ENCODE results near the gene ATOSA.

The ATOSA gene

GRCh38 chr15:52681441-52681840 is 2.3 kb upstream of the ATOSA start:
- no peak for DNase-seq

GRCh38 chr15:52680761-52681160 is 1.6 kb upstream of the ATOSA start:
- no peak for DNase-seq

DNA sequence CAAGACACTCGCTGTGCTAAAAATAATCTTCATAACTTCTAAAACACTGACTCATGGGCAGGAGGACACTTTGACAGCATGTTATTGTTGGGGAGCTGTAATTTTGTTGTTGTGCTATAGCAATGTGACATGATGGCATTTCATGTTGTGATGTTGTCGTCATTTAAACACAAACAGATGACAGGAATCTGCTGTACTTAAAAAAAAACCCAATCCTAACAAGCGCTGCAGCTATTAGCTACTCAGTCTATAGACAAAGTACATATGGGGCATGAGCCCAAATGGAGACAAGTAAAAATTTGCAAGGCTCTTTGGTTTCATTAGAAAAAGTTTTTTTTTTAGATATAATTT is 828 bp upstream of the ATOSA start:
- DNase-seq, result peak; percentile 1

GRCh38 chr15:52678468-52679231 is 538 bp downstream of the ATOSA start:
- DNase-seq, result peak; percentile 59

DNA sequence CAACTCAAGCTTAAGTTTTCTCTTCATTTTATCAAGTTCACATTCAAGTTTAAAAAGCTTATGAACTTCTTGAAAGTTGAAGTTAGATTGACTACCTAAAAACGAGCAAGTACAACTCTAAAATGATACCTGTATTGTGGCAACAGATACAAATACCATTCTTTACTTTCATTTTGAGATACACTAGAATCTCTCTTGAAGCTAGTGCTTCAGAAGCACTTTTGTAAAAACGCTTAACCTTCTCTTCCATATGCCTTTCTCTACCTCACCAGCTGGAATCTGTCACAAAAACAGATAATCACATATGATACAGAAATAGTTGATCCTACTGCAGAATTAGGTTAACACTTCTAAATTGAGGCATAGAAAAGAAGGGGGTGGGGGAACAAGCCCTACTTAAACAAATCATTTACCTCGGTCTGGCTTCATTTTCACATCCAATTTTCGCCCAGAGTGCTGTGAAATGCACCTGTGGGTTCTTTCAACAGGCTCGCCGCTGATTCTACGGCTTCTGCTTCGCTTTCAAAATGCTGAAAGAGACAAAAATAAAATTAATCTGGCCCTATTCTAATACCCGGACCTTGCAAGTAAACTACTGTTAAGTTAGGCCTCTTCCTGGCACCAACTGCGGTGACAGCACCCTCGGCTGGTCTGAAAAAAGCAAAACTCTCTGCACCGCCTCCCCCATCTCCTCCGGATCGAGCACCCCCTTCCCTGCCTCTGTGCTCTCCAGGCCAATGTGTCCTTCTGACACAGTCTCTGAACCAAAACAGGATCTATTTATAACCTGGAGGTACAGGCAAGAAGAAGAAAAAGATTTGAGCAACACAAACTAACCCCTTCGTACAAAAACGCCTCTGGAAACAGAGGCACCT is 1.4 kb downstream of the ATOSA start:
- peak; percentile 51 for DNase-seq

GRCh38 chr15:52674831-52675230 is 4.4 kb downstream of the ATOSA start:
- no peak for DNase-seq

DNA sequence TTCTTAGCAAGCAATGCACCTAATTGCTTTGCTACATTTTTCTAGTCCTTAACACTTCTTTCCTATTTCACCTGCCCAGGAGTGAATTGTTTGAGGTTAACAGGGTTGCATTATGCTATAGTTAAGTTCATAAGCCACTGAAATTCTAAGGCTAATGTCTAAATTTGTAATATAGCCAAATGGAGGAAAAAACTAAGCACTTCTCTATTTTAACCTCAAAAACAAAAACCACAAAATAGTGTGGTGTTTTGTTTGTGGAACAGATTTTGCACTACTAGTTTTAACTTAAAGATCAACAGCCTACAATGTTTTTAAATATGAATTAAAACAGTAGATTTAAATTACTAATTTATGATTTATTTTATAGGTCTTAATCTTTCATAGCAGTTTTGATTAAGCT is 5.5 kb downstream of the ATOSA start:
- no peak for DNase-seq

DNA sequence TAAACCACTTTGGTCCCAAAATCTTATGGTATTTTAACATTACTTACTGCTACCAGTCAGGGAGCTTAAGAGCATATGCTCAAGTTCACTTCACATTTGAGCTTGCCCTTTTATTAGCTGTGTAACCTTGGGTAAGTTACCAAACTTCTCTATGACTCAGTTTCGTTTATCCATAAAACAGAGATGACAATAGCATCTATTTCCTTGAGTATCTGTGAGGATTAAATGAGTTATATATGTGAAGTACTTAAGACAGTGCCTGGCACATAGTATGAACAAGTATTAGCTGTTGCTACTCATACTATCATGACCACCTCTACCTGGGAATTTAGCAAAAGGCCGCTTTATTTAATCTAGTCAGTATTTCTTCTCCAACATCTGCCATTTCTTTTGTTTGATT is 5.9 kb downstream of the ATOSA start:
- peak; percentile 5 for DNase-seq

DNA sequence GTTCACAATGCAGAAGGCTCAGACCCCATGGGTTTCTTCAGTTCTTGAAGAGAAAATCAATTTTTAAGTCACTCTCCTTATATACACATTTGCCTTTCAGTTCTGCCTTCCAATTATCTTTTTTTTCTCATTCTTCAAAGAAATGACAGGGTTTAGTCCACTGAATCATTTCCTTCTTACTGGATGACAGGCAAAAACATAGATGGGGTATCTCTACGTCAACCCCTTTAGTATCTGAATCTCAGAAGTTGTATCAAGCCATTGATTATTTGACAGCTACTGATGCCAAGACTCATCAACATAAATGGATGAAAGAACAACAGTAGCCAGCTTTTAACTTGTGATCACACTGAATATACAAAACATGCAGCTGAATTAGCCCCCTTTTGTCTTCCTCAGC is 6.5 kb downstream of the ATOSA start:
- DNase-seq, result no peak

DNA sequence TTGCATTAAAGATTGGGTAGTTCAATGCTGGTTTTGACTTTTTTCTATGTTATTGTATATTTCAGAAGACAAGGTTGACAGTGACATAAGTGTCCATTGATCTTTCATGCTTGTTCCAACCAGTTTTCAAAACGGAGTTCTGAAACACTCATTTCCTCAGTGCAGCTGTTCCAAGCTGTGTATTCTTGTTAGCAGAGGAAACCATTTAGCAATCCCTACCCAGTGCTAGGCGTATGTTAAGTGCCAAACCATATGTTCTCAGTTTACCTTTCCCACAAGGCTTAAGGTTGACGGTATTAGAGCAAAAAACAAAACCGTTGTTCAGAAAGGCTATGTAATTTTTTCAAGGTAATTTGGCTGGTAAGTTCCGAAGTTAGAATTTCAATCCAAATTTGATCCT is 9.1 kb downstream of the ATOSA start:
- no peak for DNase-seq

DNA sequence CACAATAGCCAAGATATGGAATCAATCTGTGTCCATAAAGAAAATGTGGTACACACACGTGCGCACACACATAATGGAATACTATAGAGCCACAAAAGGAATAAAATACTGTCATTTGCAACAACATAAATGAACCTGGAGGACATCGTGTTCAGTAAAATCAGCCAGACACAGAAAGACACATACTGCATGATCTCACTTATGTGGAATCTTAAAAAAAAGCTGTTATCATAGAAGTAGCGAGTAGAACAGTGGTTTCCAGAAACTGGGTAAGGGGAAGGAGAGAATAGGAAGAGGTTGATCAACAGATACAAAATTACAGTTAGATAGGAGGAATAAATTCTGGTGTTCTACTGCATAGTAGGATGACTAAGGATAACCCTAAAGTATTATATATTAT is 11.1 kb downstream of the ATOSA start:
- DNase-seq, result no peak

GRCh38 chr15:52667597-52667996 is 11.6 kb downstream of the ATOSA start:
- no peak for DNase-seq

GRCh38 chr15:52663536-52664294 is 15.5 kb downstream of the ATOSA start:
- no peak for DNase-seq

- no peak for DNase-seq
Measured at GRCh38 chr15:52661909-52662308, 17.3 kb downstream of the ATOSA start.

DNA sequence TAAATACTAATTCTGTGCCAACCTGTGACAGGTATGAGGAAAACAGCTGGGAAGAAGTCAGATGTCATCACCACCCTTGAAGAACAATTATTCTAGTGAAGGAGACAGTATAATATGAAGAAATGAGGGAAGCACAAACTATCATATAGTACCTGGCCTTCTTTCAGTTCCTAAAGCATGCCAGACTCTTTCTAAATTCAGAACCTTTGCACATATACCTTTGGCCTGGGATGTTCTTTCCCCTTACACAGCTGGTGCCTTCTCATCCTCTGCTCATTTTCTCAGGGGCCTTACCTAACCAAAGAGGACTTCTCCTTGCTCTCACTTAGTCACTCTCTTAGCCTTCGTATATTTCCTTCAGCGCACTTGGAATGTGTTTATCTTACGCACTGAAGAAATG is 19.0 kb downstream of the ATOSA start:
- DNase-seq, result no peak

GRCh38 chr15:52658955-52659354 is 20.2 kb downstream of the ATOSA start:
- no peak for DNase-seq

DNA sequence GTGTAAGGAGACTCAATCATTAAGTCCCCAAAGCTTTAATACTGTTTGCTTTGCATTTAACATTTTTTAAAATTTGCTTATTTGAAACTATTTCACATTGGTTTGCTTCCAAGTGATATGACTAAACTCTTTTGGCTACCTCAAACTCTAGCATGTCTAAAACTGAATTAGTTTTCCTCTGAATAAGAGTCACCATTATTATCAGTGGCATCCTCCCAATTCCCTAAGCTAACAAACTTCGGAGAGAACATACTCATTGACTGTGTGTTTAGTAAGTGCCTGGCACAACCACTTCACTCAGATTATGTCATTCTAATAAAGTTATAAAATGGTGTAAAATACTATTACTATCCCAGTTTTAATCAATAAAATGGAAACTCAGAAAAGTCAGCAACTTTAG is 21.9 kb downstream of the ATOSA start:
- DNase-seq, result no peak

- DNase-seq, result no peak
Measured at GRCh38 chr15:52656412-52656811, 22.8 kb downstream of the ATOSA start.

- no peak for DNase-seq
Measured at GRCh38 chr15:52653431-52653964, 25.7 kb downstream of the ATOSA start.

DNA sequence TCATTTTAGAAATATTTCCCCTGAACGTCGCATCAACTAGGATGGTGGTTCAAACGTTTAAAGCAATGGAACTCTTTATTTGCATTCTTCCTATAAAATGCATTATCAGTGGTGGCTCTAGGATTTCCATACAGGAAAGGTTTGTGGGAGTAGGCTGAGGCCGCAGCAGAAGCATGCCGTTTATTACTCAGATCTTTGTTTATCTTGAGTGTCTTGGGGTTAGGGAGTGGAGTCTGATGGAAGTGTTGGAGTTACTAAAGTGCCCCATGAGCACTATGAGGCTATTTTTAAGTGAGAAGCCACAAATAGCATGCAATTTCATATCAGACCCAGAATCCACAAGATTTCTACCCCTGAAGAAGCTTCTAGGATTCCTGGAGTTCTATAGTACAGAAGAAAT is 26.2 kb downstream of the ATOSA start:
- no peak for DNase-seq

GRCh38 chr15:52652286-52652685 is 26.9 kb downstream of the ATOSA start:
- no peak for DNase-seq

GRCh38 chr15:52651868-52652267 is 27.3 kb downstream of the ATOSA start:
- DNase-seq, result peak; percentile 43

GRCh38 chr15:52651114-52651513 is 28.1 kb downstream of the ATOSA start:
- DNase-seq, result no peak

All from inflammatory macrophage treated with lipopolysaccharide for 4 hours (primary cell).